IPS DF 19.7 (cell line): ENCODE measurements around the gene CALML6.
"Not testable (repeated sequence)": the region's sequence is repeated elsewhere in the genome, so short reads cannot be mapped to it uniquely, and the experiment has no call there.

ENCODE experiments used
- DNase-seq: peaks from one replicate; pipeline ENCODE4 v3.0.0-alpha.2; 2013; ENCODE audit warnings: low read depth, low spot score

Gene CALML6, protein sequence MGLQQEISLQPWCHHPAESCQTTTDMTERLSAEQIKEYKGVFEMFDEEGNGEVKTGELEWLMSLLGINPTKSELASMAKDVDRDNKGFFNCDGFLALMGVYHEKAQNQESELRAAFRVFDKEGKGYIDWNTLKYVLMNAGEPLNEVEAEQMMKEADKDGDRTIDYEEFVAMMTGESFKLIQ

DNA sequence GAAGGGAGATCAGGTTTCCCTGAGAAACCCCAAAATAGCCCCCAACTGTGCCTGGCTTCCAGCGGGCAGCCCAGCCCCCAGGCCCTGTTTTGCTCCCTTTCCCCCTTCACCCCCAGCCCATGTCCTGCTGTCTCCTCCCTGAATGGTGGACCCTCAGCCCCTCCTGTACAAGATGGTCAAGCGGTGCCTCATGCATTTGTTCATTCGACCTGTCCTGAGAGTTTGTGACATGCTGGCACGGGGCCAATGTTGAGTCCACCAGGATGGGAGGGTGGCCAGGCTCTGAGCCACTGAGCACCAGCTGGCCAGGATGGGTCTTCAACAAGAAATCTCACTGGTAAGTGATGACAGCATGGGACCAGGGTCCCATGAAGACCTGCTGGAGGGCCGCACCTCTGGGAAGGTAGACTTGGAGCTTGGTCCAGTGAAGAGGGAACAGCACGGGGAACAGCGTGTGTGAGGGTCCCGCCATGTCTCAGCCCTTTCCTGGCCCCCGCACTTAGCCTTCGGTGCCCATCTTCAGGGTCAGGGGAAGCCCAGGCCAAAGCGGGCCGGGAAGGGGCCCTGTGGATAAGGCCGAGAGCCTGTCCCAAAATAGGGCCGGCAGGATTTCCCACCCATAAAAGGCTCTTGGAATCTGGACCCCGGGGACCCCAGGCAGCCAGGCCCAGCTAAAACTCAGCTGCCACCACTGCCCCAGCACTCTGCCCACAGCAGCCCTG, at the start of gene CALML6:
Gene CALML6, plus strand, starts transcription at position 290 of the 722 bp plus-strand sequence. Its CDS starts 21 bp downstream, at position 311.
- DNase-seq = no peak

DNA sequence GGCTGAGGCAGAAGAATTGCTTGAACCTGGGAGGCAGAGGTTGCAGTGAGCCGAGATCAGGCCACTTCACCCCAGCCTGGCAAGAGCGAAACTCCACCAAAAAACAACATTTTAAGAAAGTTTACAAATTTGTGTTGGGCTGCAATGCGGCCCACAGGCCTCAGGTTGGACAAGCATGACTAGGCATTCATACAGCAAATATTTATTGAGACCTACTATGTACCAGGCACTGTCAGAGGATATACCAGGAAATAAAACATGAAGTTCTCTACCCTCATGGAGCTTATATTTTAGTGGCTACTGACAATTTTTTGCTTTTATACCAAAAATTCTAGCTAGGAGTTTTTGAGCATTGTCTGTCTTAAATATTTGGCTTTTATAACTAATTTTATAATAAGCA, 47.9 kb upstream of the CALML6 start:
- no peak for DNase-seq

DNA sequence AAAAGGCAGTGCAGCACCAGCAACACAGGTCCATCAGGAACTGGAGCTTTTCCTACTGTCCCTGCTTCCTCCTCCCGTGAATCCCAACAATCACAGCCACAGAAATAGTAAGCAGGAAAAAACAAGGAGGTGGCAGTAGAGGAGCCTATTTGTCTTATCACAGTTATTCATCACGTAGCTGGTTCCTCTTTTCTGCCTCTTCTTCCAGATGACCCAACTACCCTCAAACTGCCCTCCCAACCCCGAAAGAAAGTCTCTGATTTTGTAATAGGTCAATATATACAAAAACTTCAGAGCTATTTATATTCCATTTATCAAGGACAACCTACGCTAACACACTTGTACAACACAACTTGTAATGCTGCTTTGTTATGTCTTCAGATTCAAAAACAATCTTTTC, 45.6 kb upstream of the CALML6 start:
- no peak for DNase-seq

DNA sequence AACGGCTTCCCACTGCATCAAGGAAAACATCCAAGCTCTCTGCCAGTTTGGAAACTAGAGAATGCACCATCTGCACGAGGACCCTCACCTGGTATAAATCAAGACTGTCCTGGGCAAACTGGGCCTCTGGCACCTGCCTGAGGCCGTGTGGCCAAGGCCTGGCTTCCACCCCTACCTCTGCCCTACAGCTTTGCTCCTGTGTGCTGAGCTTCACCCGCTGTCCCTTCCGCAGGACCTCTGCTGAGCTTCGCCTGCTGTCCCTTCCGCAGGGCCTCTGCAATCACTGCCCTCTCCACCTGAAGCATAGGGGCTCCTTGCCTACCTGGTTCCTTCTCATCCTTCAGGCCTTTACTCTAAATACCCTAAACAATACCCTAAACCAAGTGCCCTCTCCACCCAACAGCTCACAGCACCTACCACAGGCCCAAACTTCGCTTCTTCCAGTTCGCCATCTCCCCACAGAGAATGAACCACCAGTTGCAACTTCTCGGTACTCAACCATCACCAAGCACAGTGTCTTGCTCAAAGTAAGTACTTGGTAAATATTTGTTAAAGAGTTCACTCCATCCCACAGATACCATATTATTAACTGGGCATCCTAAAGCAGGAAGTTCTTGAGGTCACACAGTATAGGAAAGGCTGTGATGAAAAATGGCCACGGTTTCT, 42.6 kb upstream of the CALML6 start:
- no peak for DNase-seq

DNA sequence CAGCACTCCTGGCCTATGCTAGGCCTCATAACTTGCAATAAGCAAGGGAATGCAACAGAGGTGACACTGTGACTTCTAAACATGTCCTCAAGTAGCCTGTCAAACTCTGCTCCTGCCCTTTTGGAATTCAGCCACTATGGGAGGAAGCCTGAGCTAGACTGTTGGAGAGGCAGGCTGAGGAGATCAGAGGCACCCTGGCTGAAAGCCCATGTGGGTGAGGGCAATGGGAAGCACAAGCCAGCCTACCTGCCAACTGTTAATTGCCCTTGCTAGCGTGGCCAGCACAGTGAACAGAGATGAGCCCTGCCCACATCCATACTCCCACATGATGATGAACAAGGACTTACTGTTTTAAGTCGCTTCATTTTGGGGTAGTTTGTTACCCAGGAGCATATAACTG, 41.9 kb upstream of the CALML6 start:
- DNase-seq = no peak

DNA sequence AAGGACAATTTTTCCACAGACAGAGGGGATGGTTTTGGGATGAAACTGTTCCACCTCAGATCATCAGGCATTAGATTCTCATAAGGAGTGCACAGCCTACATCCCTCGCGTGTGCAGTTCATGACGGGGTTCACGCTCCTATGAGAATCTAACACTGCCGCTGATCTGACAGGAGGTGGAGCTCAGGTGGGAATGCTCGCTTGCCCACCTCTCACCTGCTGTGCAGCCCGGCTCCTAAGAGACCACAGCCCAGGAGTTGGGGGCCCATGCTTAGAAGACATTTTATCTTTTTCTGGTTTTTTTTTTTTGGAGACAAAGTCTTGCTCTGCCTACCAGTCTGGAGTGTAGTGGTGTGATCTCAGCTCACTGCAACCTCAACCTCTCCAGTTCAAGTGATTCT, 40.2 kb upstream of the CALML6 start:
- DNase-seq = no peak

DNA sequence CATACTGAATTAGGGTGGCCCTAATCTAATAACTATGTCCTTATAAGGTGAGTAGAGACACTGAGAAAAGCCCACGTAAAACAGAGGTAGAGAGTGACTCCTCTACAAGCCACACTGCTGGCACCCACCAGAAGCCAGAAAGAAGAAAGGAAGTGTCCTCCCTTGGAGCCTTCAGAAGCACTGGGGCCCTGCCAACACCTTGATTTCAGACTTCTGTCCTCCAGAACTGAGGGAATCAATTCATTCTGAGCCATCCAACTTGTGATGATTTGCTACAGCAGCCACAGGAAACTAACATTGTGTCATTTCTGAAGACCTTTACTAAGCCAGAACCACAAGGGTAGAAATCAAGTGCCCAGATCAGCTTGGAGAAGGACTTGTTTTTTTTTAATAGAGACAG, 39.1 kb upstream of the CALML6 start:
- DNase-seq = no peak

DNA sequence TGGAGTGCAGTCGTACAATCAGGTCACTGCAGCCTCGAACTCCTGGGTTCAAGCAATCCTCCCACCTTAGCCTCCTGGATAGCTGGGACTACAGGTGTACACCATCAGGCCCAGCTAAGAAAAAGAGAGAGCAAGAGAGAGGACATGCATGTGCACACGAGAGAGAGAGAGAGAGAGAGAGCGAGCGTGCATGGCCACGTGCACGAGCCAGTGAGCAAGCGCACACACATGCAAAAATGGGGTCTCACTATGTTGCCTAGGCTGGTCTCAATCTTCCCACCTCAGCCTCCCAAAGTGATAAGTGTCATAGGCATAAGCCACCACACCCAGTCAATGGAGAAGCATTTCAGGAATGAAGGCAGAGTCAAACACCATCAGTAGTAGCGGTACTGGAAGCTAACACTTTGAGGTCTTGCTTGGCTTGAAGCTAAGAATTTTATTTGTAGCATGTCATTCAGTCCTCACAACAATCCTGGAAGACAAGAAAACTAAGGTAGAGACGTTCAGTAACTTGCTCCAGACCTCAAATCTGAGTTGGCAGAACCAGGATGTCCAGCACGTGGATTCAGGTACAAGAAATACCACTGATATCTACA, 38.6 kb upstream of the CALML6 start:
- no peak for DNase-seq

DNA sequence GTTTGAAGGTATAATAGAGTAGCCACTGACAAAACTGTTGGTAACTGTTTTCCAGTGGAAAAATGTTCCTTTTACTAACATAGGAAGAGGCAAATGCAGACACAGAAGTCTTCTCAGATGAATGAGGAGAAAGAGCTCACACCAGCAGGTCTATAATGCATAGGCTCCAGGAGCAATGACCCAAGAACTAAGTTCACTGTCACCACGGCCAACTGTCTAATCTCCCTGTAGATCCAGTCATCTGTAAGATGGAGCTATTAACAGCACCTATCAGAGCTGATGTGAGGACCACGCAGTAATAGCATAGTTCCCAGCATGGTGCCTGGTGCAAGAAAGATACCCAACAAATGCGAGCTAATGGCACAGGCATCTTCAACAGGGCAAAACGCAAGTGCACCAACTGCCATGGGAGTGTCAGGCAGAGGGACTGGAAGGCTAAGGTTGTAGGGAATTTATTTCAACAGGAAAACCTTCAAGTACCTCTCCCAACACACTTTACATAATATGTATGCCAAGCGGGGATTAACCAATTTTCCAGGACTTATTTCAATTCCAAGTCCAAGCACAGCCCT, 37.1 kb upstream of the CALML6 start:
- DNase-seq = no peak

DNA sequence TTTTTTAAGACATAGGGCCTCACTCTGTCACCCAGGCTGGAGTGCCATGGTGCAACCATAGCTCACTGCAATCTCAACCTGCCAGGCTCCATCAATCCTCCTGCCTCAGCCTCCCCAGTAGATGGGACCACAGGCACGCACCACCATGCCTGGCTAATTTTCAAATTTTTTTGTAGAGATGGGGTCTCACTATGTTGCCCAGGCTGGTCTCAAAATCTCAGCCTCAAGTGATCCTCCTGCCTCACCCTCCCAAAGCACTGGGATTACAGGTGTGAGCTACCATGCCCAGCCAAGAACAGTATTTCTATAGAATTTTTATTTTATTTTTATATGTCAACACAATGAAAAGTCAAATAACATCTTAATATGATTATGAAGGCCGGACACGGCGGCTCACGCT, 35.1 kb upstream of the CALML6 start:
- no peak for DNase-seq

DNA sequence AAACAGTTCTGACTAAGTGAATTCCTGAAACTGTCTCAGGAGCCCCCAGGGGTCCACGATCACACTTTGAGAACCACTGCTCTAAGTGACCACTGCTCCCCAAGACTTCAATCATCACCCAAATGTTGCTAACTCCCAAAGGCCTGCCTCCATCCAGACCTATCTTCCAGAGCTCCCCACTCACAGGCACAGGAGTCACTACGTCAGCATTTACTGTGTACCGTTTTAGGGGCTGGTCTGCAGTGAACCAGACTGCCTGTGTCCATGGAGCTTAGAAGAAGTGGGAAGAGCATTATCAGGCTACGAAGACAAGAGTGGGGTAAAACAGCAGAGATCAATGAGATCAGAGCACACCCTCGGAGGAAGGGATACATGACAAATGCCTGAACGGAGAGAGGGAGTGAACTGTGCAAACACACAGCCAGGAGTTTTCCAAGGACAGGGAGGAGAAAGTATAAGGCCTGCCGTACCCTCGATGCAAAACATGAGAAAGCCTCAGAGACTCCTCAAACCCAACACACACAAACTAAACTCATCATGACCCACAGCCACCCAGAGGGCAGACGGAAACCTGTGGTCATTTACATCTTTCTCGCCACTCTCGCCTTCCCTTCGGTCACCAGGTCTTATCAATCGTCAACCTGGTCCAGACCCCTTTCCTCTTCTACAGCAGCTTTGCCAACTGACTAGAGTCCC, 34.3 kb upstream of the CALML6 start:
- DNase-seq = no peak

DNA sequence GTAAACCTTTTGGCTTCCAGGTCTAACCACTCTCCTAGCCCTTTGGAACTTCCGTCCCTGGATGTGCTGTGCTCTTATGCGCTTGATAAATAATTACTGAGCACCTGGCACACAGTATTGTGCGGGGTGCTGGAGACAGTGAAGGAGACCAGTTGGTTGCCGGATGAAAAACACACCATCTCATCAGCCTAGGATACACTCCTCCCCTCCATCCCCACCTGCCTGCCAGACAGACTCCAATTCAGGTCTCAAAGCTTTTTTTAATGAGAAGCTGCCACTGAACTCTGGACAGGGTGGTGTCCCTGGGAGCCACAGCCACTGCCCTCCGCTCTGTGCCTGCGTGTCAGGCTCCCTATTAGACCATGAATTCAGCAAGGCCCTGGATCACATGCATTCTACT, 33.3 kb upstream of the CALML6 start:
- no peak for DNase-seq

DNA sequence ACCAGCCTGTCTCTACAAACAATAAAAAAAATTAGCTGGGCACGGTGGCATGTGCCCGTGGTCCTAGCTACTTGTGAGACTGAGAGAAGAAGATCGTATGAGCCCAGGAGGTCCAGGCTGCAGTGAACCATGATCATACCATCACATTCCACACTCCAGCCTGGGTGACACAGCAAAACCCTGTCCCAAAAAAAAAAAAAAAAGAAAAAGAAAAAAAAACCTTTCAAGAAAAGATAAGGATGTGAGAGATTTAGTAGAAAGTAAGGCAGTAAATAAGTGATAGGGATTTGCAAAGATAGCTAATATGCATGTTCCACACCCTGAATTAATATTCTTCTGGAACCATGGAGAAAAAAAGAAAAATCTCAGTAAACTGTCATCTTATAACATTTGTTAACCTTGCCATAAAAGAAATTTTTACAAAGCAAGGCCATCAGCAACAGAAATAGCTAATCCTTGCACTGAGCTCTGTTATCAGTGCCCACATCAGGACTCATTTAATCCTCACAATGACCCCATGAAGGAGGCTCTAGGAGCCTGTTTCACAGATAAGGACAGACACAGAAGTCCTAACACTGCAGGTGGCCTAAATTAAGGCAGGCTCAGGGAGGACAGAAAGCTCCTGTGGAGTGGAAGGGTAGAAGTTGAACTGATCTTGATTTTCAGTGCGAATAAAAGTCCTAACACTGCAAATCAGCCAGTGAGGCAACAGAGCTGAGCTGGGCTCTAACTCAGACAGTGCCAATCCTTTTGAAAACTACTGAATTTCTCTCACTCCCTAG, 31.8 kb upstream of the CALML6 start:
- no peak for DNase-seq

DNA sequence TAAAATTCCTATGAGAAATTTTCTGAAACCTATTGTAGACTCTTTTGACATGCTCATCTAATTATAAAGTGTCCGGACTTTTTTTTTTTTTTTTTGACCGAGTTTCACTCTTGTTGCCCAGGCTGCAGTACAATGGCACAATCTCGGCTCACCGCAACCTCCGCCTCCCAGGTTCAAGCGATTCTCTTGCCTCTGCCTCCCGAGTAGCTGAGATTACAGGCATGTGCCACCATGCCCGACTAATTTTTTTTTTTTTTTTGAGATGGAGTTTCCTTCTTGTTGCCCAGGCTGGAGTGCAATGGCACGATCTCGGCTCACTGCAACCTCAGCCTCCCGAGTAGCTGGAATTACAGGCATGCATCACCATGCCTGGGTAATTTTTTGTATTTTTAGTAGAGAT, 31.2 kb upstream of the CALML6 start:
- not testable (repeated sequence) for DNase-seq

DNA sequence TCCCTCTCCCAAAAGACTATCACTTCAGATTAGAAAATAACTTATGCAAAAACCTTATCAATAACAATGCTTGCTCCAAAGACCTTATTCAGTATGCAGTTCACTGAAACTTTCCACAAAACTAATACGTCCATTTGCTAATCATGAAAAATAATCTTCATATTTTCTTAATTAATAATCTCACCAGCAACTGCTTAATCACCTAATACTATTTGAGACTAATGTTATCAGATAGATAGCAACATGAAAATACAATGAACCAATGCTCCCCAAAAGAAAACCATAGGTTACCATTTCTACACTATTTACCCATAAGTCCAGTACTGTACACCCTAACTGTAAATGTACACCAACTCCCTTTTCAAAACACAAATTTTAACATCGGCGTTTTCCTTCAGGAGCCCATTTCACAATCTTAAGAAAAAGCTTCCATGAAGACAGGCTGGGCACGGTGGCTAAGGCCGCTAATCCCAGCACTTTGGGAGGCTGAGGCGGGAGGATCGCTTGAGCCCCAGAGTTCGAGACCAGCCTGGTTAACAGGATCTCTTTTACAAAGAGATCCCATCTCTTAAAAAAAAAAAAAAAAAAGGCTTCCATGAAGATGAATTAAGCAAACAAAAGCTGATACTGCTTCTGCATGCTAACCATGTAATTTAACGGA, 25.8 kb upstream of the CALML6 start:
- DNase-seq = no peak

DNA sequence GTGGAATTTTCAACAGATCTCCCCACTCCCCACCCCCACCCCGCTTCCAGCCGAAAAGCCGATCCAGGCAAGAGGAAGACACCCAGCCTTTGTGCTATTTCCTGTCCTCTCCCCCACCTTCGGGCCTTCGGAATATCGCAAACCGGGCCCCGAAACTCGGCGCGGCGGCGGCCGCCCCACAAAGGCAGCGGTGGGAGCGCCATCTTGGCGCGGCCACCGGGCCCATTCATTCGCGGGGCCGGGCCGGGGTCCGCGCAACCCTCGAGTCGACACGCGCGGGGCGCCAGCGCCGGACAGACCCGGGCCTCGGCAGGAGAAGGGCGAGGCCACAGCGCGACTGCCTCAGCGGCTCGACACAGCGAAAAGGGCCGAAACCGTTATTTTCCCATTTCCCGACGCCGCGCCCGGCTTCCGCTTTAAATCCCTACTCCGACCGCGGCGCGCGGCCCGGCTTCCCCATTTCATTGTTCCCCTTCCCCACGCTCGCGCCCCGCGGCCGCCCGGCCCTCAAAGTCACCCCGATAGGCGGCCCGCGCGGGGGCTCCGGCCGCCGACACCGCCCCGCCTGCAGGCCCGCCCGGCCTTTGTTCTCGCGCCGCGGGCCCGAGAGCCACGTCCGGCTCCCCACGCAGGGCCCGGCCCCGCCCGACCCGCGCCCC, 25.1 kb upstream of the CALML6 start:
- DNase-seq = no peak

DNA sequence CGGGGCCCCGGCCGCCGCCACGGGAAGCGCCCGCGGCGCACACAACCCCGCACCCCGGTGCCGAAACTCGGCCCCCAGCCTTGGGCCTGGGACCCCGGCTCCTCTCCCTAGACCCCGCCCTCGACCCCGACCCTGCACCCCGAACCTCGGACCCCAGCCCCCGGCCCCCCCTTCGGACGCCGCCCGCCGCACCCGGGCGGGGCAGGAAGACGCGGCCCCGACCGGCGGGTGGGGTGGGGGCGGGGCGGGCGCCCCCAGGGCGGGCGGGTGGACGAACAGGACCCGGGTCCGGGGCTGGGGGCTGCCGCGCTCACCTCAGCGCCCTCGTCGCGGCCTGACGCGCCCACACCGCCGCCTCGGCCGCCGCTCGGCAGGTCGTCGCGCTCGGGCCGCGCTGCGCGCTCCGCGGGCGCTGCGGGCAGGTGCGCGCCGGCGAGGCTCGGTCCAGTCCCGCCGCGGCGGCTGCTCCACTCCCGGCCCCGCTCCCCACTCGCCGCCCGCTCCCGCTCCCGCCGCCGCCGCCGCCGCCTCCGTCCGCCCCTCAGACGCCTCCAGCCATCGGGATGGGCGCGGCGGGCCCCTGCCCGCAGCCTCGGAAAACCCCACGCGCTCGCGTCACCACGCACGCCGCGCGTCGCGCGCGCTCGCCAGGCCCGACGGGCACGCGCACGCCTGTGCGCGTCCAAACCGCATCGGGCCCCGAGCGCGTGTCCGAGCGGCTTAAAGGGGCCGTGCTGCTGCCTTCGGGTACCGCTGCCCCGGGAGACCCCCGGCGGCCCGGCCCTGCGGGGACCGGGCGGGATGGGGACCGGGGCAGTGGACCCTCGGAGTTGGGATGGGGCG, 24.3 kb upstream of the CALML6 start, which contains the start of gene GNB1:
Gene GNB1, minus strand, starts transcription at position 582 of the 843 bp plus-strand sequence. CDS start 65,634 bp downstream, outside the sequence.
- DNase-seq = no peak

DNA sequence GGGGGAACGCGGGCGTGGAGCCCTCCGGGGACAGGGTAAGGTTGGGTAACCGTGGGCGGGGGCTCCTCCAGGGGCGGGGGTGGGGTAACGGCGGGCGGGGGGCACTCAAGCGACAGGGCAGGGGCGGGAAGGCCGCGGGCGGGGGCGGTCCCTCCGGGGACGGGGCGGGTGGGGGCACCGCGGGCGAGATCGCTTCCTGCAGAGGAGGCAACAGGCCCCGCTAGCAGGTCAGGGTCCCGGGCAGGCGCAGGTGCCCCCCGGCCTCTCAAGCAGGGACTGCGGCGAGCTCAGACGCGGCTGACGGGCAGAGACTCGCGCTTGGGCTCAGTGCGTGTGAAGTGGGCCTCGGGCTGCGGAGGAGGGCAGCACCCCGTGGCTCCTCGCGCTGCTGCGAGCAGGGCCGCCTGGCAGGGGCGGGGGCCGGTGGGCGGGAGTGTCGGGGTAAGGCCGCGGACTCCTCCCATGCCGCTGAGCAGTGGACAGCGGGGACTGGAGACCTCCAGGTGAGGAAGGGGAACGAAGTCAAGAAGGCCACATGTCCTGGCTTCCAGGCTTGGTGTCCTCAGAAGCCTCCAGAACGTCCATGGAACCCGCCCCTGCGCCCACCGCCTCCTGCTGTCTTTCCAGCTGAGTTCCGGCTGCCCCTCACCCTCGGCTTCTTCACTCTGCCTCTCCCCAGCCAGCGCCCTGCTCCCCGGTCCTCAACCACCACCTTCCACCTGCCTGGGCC, 23.5 kb upstream of the CALML6 start:
- no peak for DNase-seq
